Measurements from ENCODE around the gene FHDC1. TPM values are rescaled to one million over a fixed set of nuclear protein-coding genes. Genes with fewer than 3 reads are reported as not detected.

Gene FHDC1
- total RNA-seq, 2 donors from 2014 or later = 0.99 to 3.9 TPM

- ATAC-seq (no peak), DNase-seq (no peak)
- no peak for TF ChIP-seq POLR2A (IDR thresholded peaks at IDR 0.05)
- no peak for TF ChIP-seq CTCF (IDR thresholded peaks at IDR 0.05)
- intact Hi-C loops (cut with DNase I) = no loop called here
- 74 to 79% methylated on average over 1 of the region's 1 CpG for WGBS, 2 donors
- Histone ChIP-seq H3K9me3 (no peaks in the 10 kb centered on the region), H3K4me3 (no peak overlapping the region), H3K4me1 (peaks cover 17% of the 10 kb centered on the region), H3K27ac (no peak overlapping the region), H3K36me3 (replicated peaks in 1 of 2; ENCODE audit: insufficient read depth in 1 of 2, low read depth in 2 of 2) (no peaks in the 10 kb centered on the region), H3K27me3 (no peaks in the 10 kb centered on the region)
Measured at GRCh38 chr4:152961773-152962115, 25.6 kb downstream of the FHDC1 start.

GRCh38 chr4:152962150-152962549, 26.0 kb downstream of the FHDC1 start:
- ATAC-seq (no peak), DNase-seq (no peak)
- H3K36me3 ChIP-seq (replicated peaks in 1 of 2; ENCODE audit: insufficient read depth in 1 of 2, low read depth in 2 of 2) = no peaks in the 10 kb centered on the region
- H3K9me3 ChIP-seq = no peaks in the 10 kb centered on the region
- peaks cover 13% of the 10 kb centered on the region for H3K4me1 ChIP-seq
- H3K27me3 ChIP-seq = no peaks in the 10 kb centered on the region
- 78 to 80% methylated on average over 5 of the region's 5 CpGs for WGBS, 2 donors
- no peak overlapping the region for H3K4me3 ChIP-seq
- H3K27ac ChIP-seq = no peak overlapping the region
- TF ChIP-seq CTCF (IDR thresholded peaks at IDR 0.05) (no peak), POLR2A (IDR thresholded peaks at IDR 0.05) (no peak)
- intact Hi-C loops (cut with DNase I) = no loop called here

GRCh38 chr4:152964335-152964734, 28.2 kb downstream of the FHDC1 start:
- H3K36me3 ChIP-seq (replicated peaks in 1 of 2; ENCODE audit: insufficient read depth in 1 of 2, low read depth in 2 of 2) = no peaks in the 10 kb centered on the region
- intact Hi-C loops (cut with DNase I) = no loop called here
- no peak overlapping the region for H3K27ac ChIP-seq
- H3K27me3 ChIP-seq = no peaks in the 10 kb centered on the region
- TF ChIP-seq POLR2A (IDR thresholded peaks at IDR 0.05) (no peak), CTCF (IDR thresholded peaks at IDR 0.05) (no peak)
- ATAC-seq = no peak
- WGBS, 2 donors = 91 to 93% methylated on average over 4 of the region's 4 CpGs
- H3K4me3 ChIP-seq = no peak overlapping the region
- no peaks in the 10 kb centered on the region for H3K9me3 ChIP-seq
- DNase-seq = no peak
- no peaks in the 10 kb centered on the region for H3K4me1 ChIP-seq

GRCh38 chr4:152965611-152966010, 29.5 kb downstream of the FHDC1 start:
- H3K4me3 ChIP-seq = no peak overlapping the region
- no peak for TF ChIP-seq POLR2A (IDR thresholded peaks at IDR 0.05)
- no peak for TF ChIP-seq CTCF (IDR thresholded peaks at IDR 0.05)
- no peaks in the 10 kb centered on the region for H3K4me1 ChIP-seq
- no peak for ATAC-seq
- no peaks in the 10 kb centered on the region for H3K9me3 ChIP-seq
- intact Hi-C loops (cut with DNase I) = no loop called here
- H3K36me3 ChIP-seq (replicated peaks in 1 of 2; ENCODE audit: insufficient read depth in 1 of 2, low read depth in 2 of 2) = no peaks in the 10 kb centered on the region
- H3K27ac ChIP-seq = no peak overlapping the region
- 92 to 100% methylated on average over 4 of the region's 4 CpGs for WGBS, 2 donors
- no peak for DNase-seq
- H3K27me3 ChIP-seq = no peaks in the 10 kb centered on the region

GRCh38 chr4:152967907-152968306, 31.8 kb downstream of the FHDC1 start:
- TF ChIP-seq CTCF (IDR thresholded peaks at IDR 0.05) (no peak), POLR2A (IDR thresholded peaks at IDR 0.05) (no peak)
- intact Hi-C loops (cut with DNase I) = no loop called here
- DNase-seq (no peak), ATAC-seq (no peak)
- H3K27ac ChIP-seq = no peak overlapping the region
- H3K27me3 ChIP-seq = no peaks in the 10 kb centered on the region
- no peak overlapping the region for H3K4me3 ChIP-seq
- H3K36me3 ChIP-seq (replicated peaks in 1 of 2; ENCODE audit: insufficient read depth in 1 of 2, low read depth in 2 of 2) = no peaks in the 10 kb centered on the region
- H3K9me3 ChIP-seq = no peaks in the 10 kb centered on the region
- WGBS, 2 donors = 81 to 82% methylated on average over 3 of the region's 3 CpGs
- no peaks in the 10 kb centered on the region for H3K4me1 ChIP-seq

All from body of pancreas (tissue), 4 donors.